Measurements from ENCODE around the gene CPN1. TPM values are rescaled to one million over a fixed set of nuclear protein-coding genes. Genes with fewer than 3 reads are reported as not detected.
A peak's percentile ranks its signal among the peaks of the same experiment; 100 is the strongest.

CPN1 gene
- total RNA-seq, 1 donor from 2014 or later: not detected

DNA sequence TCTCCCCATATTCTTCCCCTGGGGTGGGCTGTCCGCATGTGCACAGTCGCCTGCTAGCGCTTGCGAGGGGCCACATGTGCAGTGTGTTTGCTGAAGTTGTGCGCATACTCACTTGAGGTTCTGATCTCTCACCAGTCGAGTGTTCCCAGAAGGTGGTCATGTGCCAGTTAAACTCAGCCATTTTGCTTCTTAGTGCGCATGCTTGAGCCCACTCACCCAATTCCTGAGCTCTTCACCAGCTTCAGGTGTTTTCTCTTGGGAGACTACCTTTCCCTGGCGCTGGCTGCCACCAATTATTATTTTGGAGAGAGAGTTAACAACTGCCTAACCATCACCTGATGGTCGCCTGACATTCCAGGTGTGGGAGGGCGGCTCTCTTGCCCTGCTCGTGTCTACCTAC is 25.2 kb upstream of the CPN1 start:
- no peak for DNase-seq (ENCODE audit: low read depth)
- Histone ChIP-seq H3K27me3 (ENCODE audit: control insufficient read depth, insufficient read depth, low read length) (no peaks in the 10 kb centered on the region), H3K4me3 (ENCODE audit: low read depth, low read length) (no peak overlapping the region), H3K36me3 (ENCODE audit: control insufficient read depth, insufficient read depth, low read length) (no peaks in the 10 kb centered on the region)
- TF ChIP-seq, protein P1, sequence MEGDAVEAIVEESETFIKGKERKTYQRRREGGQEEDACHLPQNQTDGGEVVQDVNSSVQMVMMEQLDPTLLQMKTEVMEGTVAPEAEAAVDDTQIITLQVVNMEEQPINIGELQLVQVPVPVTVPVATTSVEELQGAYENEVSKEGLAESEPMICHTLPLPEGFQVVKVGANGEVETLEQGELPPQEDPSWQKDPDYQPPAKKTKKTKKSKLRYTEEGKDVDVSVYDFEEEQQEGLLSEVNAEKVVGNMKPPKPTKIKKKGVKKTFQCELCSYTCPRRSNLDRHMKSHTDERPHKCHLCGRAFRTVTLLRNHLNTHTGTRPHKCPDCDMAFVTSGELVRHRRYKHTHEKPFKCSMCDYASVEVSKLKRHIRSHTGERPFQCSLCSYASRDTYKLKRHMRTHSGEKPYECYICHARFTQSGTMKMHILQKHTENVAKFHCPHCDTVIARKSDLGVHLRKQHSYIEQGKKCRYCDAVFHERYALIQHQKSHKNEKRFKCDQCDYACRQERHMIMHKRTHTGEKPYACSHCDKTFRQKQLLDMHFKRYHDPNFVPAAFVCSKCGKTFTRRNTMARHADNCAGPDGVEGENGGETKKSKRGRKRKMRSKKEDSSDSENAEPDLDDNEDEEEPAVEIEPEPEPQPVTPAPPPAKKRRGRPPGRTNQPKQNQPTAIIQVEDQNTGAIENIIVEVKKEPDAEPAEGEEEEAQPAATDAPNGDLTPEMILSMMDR (IDR thresholded peaks at IDR 0.05; ENCODE audit: insufficient read depth, low read length, severe bottlenecking): no peak
- no peak for FAIRE-seq

DNA sequence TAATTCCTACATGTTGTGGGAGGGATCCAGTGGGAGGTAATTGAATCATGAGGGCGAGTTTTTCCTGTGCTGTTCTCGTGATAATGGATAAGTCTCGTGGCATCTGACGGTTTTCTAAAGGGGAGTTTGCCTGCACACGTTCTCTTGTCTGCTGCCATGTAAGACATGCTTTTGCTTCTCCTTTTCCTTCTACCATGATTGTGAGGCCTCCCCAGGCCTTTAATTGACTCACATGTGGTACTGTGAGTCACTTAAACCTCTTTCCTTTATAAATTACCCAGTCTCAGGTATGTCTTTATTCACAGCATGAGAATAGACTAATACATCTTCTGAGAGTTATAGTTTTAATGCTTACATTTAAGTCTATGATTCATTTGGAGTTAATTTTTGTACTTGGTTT is 22.6 kb upstream of the CPN1 start:
- DNase-seq (ENCODE audit: low read depth) (peak; percentile 55), FAIRE-seq (no peak)
- H3K36me3 ChIP-seq (ENCODE audit: control insufficient read depth, insufficient read depth, low read length): no peaks in the 10 kb centered on the region
- TF ChIP-seq, protein P1 (IDR thresholded peaks at IDR 0.05; ENCODE audit: insufficient read depth, low read length, severe bottlenecking): no peak
- no peaks in the 10 kb centered on the region for H3K27me3 ChIP-seq (ENCODE audit: control insufficient read depth, insufficient read depth, low read length)
- H3K4me3 ChIP-seq (ENCODE audit: low read depth, low read length): no peak overlapping the region

GRCh38 chr10:100103581-100103980 is 21.9 kb upstream of the CPN1 start:
- no peak for FAIRE-seq
- Histone ChIP-seq H3K27me3 (ENCODE audit: control insufficient read depth, insufficient read depth, low read length) (no peaks in the 10 kb centered on the region), H3K36me3 (ENCODE audit: control insufficient read depth, insufficient read depth, low read length) (no peaks in the 10 kb centered on the region), H3K4me3 (ENCODE audit: low read depth, low read length) (no peak overlapping the region)
- DNase-seq (ENCODE audit: low read depth): peak; percentile 56
- TF ChIP-seq, protein P1 (IDR thresholded peaks at IDR 0.05; ENCODE audit: insufficient read depth, low read length, severe bottlenecking): no peak

- FAIRE-seq (no peak), DNase-seq (ENCODE audit: low read depth) (peak; percentile 82)
- Histone ChIP-seq H3K27me3 (ENCODE audit: control insufficient read depth, insufficient read depth, low read length) (no peaks in the 10 kb centered on the region), H3K4me3 (ENCODE audit: low read depth, low read length) (no peak overlapping the region), H3K36me3 (ENCODE audit: control insufficient read depth, insufficient read depth, low read length) (no peaks in the 10 kb centered on the region)
- TF ChIP-seq, protein P1 (IDR thresholded peaks at IDR 0.05; ENCODE audit: insufficient read depth, low read length, severe bottlenecking): no peak
Observed at GRCh38 chr10:100101192-100102076, 19.8 kb upstream of the CPN1 start.

- no peaks in the 10 kb centered on the region for H3K27me3 ChIP-seq (ENCODE audit: control insufficient read depth, insufficient read depth, low read length)
- peak; percentile 64 for DNase-seq (ENCODE audit: low read depth)
- no peaks in the 10 kb centered on the region for H3K36me3 ChIP-seq (ENCODE audit: control insufficient read depth, insufficient read depth, low read length)
- H3K4me3 ChIP-seq (ENCODE audit: low read depth, low read length): no peak overlapping the region
- FAIRE-seq: no peak
- TF ChIP-seq, protein P1 (IDR thresholded peaks at IDR 0.05; ENCODE audit: insufficient read depth, low read length, severe bottlenecking): peak; percentile 51
Observed at GRCh38 chr10:100100651-100101184, 19.0 kb upstream of the CPN1 start.
